ENCODE measurements around the gene CRMP1.
"Not testable (repeated sequence)": the region's sequence is repeated elsewhere in the genome, so short reads cannot be mapped to it uniquely, and the experiment has no call there.

DNA sequence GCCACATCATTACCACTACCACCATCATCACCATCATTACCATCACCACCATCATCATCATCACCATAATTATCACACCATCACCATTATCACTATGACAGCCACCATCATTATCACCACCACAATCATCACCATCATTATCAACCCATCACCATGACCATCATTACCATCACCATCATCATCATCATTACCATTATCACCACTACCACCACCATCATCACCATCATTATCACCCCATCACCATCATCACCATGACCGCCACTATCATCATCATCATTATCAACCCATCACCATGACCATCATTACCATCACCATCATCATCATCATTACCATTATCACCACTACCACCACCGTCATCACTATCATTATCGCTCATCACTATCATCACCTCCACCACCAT, 36.5 kb downstream of the CRMP1 start:
- not testable (repeated sequence) for TF ChIP-seq EZH2 (IDR thresholded peaks at IDR 0.05; ENCODE audit: insufficient read depth, poor library complexity, severe bottlenecking); EZH2phosphoT487 (IDR thresholded peaks at IDR 0.05; ENCODE audit: insufficient read depth, low read depth)
